ENCODE measurements around the gene MYCL.

- TF ChIP-seq CTCF (IDR thresholded peaks at IDR 0.05; ENCODE audit: insufficient read depth, low read length, poor library complexity, severe bottlenecking), result no peak
- no peak for TF ChIP-seq EZH2phosphoT487 (conservative IDR thresholded peaks at IDR 0.05; ENCODE audit: low read length)
These were observed 29.0 kb downstream of the MYCL start for GRCh38 chr1:39872698-39873097.

Measured in SU-DHL-6 (cell line).